ENCODE results near the gene SPDL1. TPM values are rescaled to one million over a fixed set of nuclear protein-coding genes. Genes with fewer than 3 reads are reported as not detected.

Gene SPDL1
- total and polyA plus RNA-seq, 2 of the 8 experiments (the other 6 are each of a cell fraction or from before 2014, with no cell fraction given), result 16.9 to 44.5 TPM

GRCh38 chr5:169566202-169566601, 17.4 kb upstream of the SPDL1 start:
- Histone ChIP-seq H2BK5ac (ENCODE audit: low read depth, low read length) (no peak overlapping the region), H3K4me2 (ENCODE audit: insufficient read depth in 1 of 2, low read depth in 2 of 2, low read length in 2 of 2) (no peak overlapping the region), H2BK12ac (ENCODE audit: low read depth, low read length) (no peak overlapping the region), H3K4me1 (replicated peaks in 1 of 4; ENCODE audit: control insufficient read depth in 3 of 4, insufficient read depth in 4 of 4, low read length in 3 of 4) (no peaks in the 10 kb centered on the region), H3K79me2 (ENCODE audit: control insufficient read depth in 1 of 2, insufficient read depth in 2 of 2, low read length in 2 of 2) (no peaks in the 10 kb centered on the region), H3K36me3 (ENCODE audit: control insufficient read depth in 2 of 4, insufficient read depth in 4 of 4, low read length in 3 of 4) (no peaks in the 10 kb centered on the region), H4K20me1 (replicated peaks in 1 of 2; ENCODE audit: control insufficient read depth in 1 of 2, insufficient read depth in 2 of 2, low read length in 2 of 2) (no peaks in the 10 kb centered on the region), H3K27ac (ENCODE audit: low read depth, low read length) (no peak overlapping the region), H2BK20ac (ENCODE audit: low read length) (no peak overlapping the region), H3K4ac (replicated peaks; ENCODE audit: insufficient read length, low read depth, low read length) (no peak overlapping the region), H3K27me3 (replicated peaks in 1 of 4; ENCODE audit: control insufficient read depth in 3 of 4, extremely low read depth in 1 of 4, insufficient read depth in 3 of 4, low read length in 3 of 4) (no peaks in the 10 kb centered on the region), H2AFZ (ENCODE audit: low read length) (no peak overlapping the region), H3K23me2 (ENCODE audit: low read depth, low read length) (no peaks in the 10 kb centered on the region), H2BK120ac (replicated peaks; ENCODE audit: low read depth, low read length) (no peak overlapping the region), H4K5ac (ENCODE audit: insufficient read length, low read depth, low read length) (no peak overlapping the region), H4K91ac (replicated peaks; ENCODE audit: insufficient read length, low read length) (no peak overlapping the region), H3K4me3 (ENCODE audit: extremely low read depth in 1 of 4, insufficient read depth in 2 of 4, low read depth in 3 of 4, low read length in 4 of 4) (no peak overlapping the region), H2BK15ac (ENCODE audit: low read length) (no peak overlapping the region), H3K14ac (ENCODE audit: insufficient read length) (no peak overlapping the region), H3K23ac (ENCODE audit: insufficient read length) (no peak overlapping the region), H4K8ac (ENCODE audit: extremely low read depth, insufficient read depth, low read length) (no peak overlapping the region), H3K9ac (replicated peaks in 1 of 4; ENCODE audit: extremely low read depth in 1 of 4, low read depth in 3 of 4, low read length in 3 of 4) (no peak overlapping the region), H3K18ac (ENCODE audit: extremely low read depth, low read length) (no peak overlapping the region), H3K79me1 (ENCODE audit: low read depth, low read length) (no peaks in the 10 kb centered on the region), H3K56ac (replicated peaks; ENCODE audit: insufficient read length, low read depth, low read length) (no peak overlapping the region), H3K9me3 (ENCODE audit: insufficient read depth in 2 of 2, low read depth in 1 of 2, low read length in 1 of 2) (no peaks in the 10 kb centered on the region), H2AK5ac (ENCODE audit: low read depth, low read length) (no peak overlapping the region)
- 87% methylated on average over 1 of the region's 1 CpG; no CpG with 5 or more reads in 1 of the 2 experiments for WGBS, 2 experiments (ENCODE audit: extremely low coverage in 1 of 2, insufficient coverage in 1 of 2, insufficient read length in 1 of 2, insufficient replicate concordance in 2 of 2, low coverage in 1 of 2, low lambda C conversion rate in 2 of 2, missing lambda C conversion rate in 1 of 2)
- ChIA-PET CTCF (ENCODE audit: partially characterized antibody) (interaction anchor here (0.6 to 2.6 kb wide), 3 partner anchors 14 to 838 kb away, joined by 3 to 9 read pairs (median 3); no protein-coding TSS in a partner anchor), POLR2A (ENCODE audit: partially characterized antibody) (no interaction called here)
- TF ChIP-seq, protein P1, sequence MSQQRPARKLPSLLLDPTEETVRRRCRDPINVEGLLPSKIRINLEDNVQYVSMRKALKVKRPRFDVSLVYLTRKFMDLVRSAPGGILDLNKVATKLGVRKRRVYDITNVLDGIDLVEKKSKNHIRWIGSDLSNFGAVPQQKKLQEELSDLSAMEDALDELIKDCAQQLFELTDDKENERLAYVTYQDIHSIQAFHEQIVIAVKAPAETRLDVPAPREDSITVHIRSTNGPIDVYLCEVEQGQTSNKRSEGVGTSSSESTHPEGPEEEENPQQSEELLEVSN (IDR thresholded peaks at IDR 0.05), result no peak
- TF ChIP-seq CREB1 (IDR thresholded peaks at IDR 0.05), result no peak
- no peak for TF ChIP-seq YY1 (IDR thresholded peaks at IDR 0.05; ENCODE audit: low read depth, low read length)
- no peak for TF ChIP-seq POLR2AphosphoS5 (IDR thresholded peaks at IDR 0.05; ENCODE audit: low read depth, low read length)
- no peak for TF ChIP-seq GABPA (IDR thresholded peaks at IDR 0.05; ENCODE audit: borderline replicate concordance, insufficient read depth, low read length)
- TF ChIP-seq KDM1A (IDR thresholded peaks at IDR 0.05; ENCODE audit: borderline replicate concordance, low read length), result no peak
- TF ChIP-seq CHD2 (IDR thresholded peaks at IDR 0.05; ENCODE audit: low read length), result no peak
- TF ChIP-seq RXRA (IDR thresholded peaks at IDR 0.05; ENCODE audit: insufficient read depth, low read depth, low read length), result no peak
- no peak for TF ChIP-seq SP2 (IDR thresholded peaks at IDR 0.05; ENCODE audit: low read length)
- no peak for TF ChIP-seq PHF8 (conservative IDR thresholded peaks at IDR 0.05; ENCODE audit: low read depth, low read length)
- no peak for TF ChIP-seq CHD1 (IDR thresholded peaks at IDR 0.05; ENCODE audit: low read depth, low read length)
- TF ChIP-seq SUZ12 (IDR thresholded peaks at IDR 0.05; ENCODE audit: low read length), result no peak
- TF ChIP-seq CBX8 (IDR thresholded peaks at IDR 0.05; ENCODE audit: borderline replicate concordance, low read depth, low read length), result no peak
- no peak for TF ChIP-seq RFX5 (IDR thresholded peaks at IDR 0.05; ENCODE audit: borderline replicate concordance, low read depth, low read length)
- DNase-seq (ENCODE audit: low read depth in 1 of 2, low spot score in 2 of 2) (no peak), FAIRE-seq (no peak)
